Fibroblast of skin of back (primary cell): ENCODE results near the gene EFCAB8.
"Not testable (repeated sequence)": the region's sequence is repeated elsewhere in the genome, so short reads cannot be mapped to it uniquely, and the experiment has no call there.

ENCODE experiments used
- DNase-seq: peaks from one replicate; pipeline ENCODE4 v3.0.0-alpha.2; 2013

Gene EFCAB8

GRCh38 chr20:32959351-32960221 lies 100.9 kb downstream of the EFCAB8 start:
- DNase-seq = no peak

- DNase-seq = no peak
Observed at GRCh38 chr20:32960222-32960518, 101.4 kb downstream of the EFCAB8 start.

GRCh38 chr20:32960849-32961731 lies 102.4 kb downstream of the EFCAB8 start:
- DNase-seq = no peak

GRCh38 chr20:32962053-32962452 lies 103.3 kb downstream of the EFCAB8 start:
- no peak for DNase-seq

- not testable (repeated sequence) for DNase-seq
Observed at GRCh38 chr20:32962646-32963045, 103.9 kb downstream of the EFCAB8 start.

- DNase-seq = no peak
Observed at GRCh38 chr20:32963176-32963575, 104.5 kb downstream of the EFCAB8 start.

GRCh38 chr20:32964575-32964974 lies 105.9 kb downstream of the EFCAB8 start:
- DNase-seq = no peak

GRCh38 chr20:32965115-32965514 lies 106.4 kb downstream of the EFCAB8 start:
- DNase-seq = no peak

- DNase-seq = no peak
Observed at GRCh38 chr20:32965581-32966373, 107.1 kb downstream of the EFCAB8 start.

- no peak for DNase-seq
Observed at GRCh38 chr20:32966382-32966781, 107.7 kb downstream of the EFCAB8 start.

GRCh38 chr20:32966881-32967781 lies 108.4 kb downstream of the EFCAB8 start:
- DNase-seq = no peak

- no peak for DNase-seq
Observed at GRCh38 chr20:32967961-32968457, 109.3 kb downstream of the EFCAB8 start.

GRCh38 chr20:32968478-32969241 lies 109.9 kb downstream of the EFCAB8 start:
- DNase-seq = no peak

GRCh38 chr20:32969356-32970114 lies 110.8 kb downstream of the EFCAB8 start:
- DNase-seq = no peak

GRCh38 chr20:32970115-32970972 lies 111.6 kb downstream of the EFCAB8 start:
- no peak for DNase-seq

GRCh38 chr20:32970973-32971300 lies 112.2 kb downstream of the EFCAB8 start:
- no peak for DNase-seq

- DNase-seq = no peak
Observed at GRCh38 chr20:32971703-32972161, 113.0 kb downstream of the EFCAB8 start.

GRCh38 chr20:32972181-32973076 lies 113.7 kb downstream of the EFCAB8 start:
- no peak for DNase-seq
